AG09319 (cell line): ENCODE data around the gene LTB4R.

Source experiments
- DNase-seq: peaks from one replicate; pipeline ENCODE4 v3.0.0-alpha.2; 2010; ENCODE audit warnings: low read depth; ENCODE audit errors: extremely low read depth
- CTCF ChIP-seq: IDR thresholded peaks from 2 replicates; pipeline ENCODE4 v1.5.1; 2011; ENCODE audit warnings: low read depth, mild to moderate bottlenecking, inconsistent platforms, low read length, moderate library complexity

Gene LTB4R

GRCh38 chr14:24310646-24311604 is at the start of gene LTB4R:
Gene LTB4R (plus strand): TSS chr14:24311502. CDS start chr14:24315652, 4,150 bp downstream.
- no peak for DNase-seq
- TF ChIP-seq CTCF = peak; percentile 9

GRCh38 chr14:24261969-24262327 is 49.4 kb upstream of the LTB4R start:
- no peak for DNase-seq
- no peak for TF ChIP-seq CTCF

- DNase-seq = no peak
- TF ChIP-seq CTCF = no peak
These were observed 48.2 kb upstream of the LTB4R start, which contains the start of gene TGM1 for GRCh38 chr14:24262821-24263733. Gene TGM1 (minus strand): TSS chr14:24263177. CDS start chr14:24262352, 825 bp downstream.

GRCh38 chr14:24263848-24264247 is 47.5 kb upstream of the LTB4R start:
- DNase-seq = no peak
- no peak for TF ChIP-seq CTCF

GRCh38 chr14:24264298-24264697 is 47.0 kb upstream of the LTB4R start:
- no peak for DNase-seq
- TF ChIP-seq CTCF = no peak

- no peak for TF ChIP-seq CTCF
These were observed 44.7 kb upstream of the LTB4R start for GRCh38 chr14:24266344-24267244.

More at GRCh38 chr14:24266344-24267244, 44.7 kb upstream of the LTB4R start:
- no peak for DNase-seq
